NCI-H1092 (cell line): ENCODE measurements around the gene POLRMT.
"Not testable (repeated sequence)": the region's sequence is repeated elsewhere in the genome, so short reads cannot be mapped to it uniquely, and the experiment has no call there.

ENCODE experiments used
- DNase-seq: peaks from one replicate; lab custom pipeline; 2025; lab: John Stamatoyannopoulos, UW

Gene POLRMT

GRCh38 chr19:593055-593454 is 40.3 kb downstream of the POLRMT start:
- DNase-seq = no peak

- DNase-seq = no peak
These were observed 41.2 kb downstream of the POLRMT start for GRCh38 chr19:592101-592500.

GRCh38 chr19:591099-591958 is 42.0 kb downstream of the POLRMT start:
- no peak for DNase-seq

- DNase-seq = no peak
These were observed 42.6 kb downstream of the POLRMT start for GRCh38 chr19:590750-591098.

GRCh38 chr19:590396-590745 is 43.0 kb downstream of the POLRMT start:
- DNase-seq = no peak

GRCh38 chr19:589693-590395 is 43.5 kb downstream of the POLRMT start, which contains the start of gene HCN2:
HCN2 (plus strand) TSS chr19:589881; CDS start chr19:589946, 65 bp downstream.
- no peak for DNase-seq

GRCh38 chr19:588741-589692 is 44.3 kb downstream of the POLRMT start:
- peak; percentile 66 for DNase-seq

- peak; percentile 95 for DNase-seq
These were observed 45.1 kb downstream of the POLRMT start for GRCh38 chr19:588093-588740.

GRCh38 chr19:585551-586110 is 47.7 kb downstream of the POLRMT start:
- DNase-seq = no peak

GRCh38 chr19:585146-585545 is 48.2 kb downstream of the POLRMT start:
- DNase-seq = not testable (repeated sequence)

- DNase-seq = no peak
These were observed 48.9 kb downstream of the POLRMT start for GRCh38 chr19:584240-585001.

- no peak for DNase-seq
These were observed 49.4 kb downstream of the POLRMT start for GRCh38 chr19:583968-584239.

- DNase-seq = no peak
These were observed 50.0 kb downstream of the POLRMT start for GRCh38 chr19:583198-583967.

GRCh38 chr19:582497-583197 is 50.7 kb downstream of the POLRMT start:
- DNase-seq = no peak

- no peak for DNase-seq
These were observed 51.8 kb downstream of the POLRMT start for GRCh38 chr19:581399-582111.

GRCh38 chr19:580274-580835 is 53.0 kb downstream of the POLRMT start:
- DNase-seq = no peak

- no peak for DNase-seq
These were observed 53.5 kb downstream of the POLRMT start for GRCh38 chr19:579842-580155.

- DNase-seq = no peak
These were observed 54.1 kb downstream of the POLRMT start for GRCh38 chr19:579111-579841.
